Esophagus muscularis mucosa (tissue), 4 donors: ENCODE measurements around the gene RUNX1. TPM values are rescaled to one million over a fixed set of nuclear protein-coding genes. Genes with fewer than 3 reads are reported as not detected.

Source experiments
- DNase-seq: peaks from one replicate; pipeline ENCODE4 v3.0.0-alpha.2; 2017; ENCODE audit errors: extremely low spot score
- H3K27ac ChIP-seq, 4 donors: fragments of 200-600 bp; sonication (generic); replicated peaks in 1 of 4; 1 replicate in 3 of 4; 2 replicates in 1 of 4; pipeline ENCODE4 v1.5.1; 2016 to 2019; ENCODE audit warnings: mild to moderate bottlenecking in 1 of 4
- H3K27me3 ChIP-seq, 4 donors: fragments of 200-600 bp; sonication (generic); one replicate each; pipeline versions ENCODE4 v1.5.1 to v1.6.0; 2016 to 2019
- H3K36me3 ChIP-seq, 4 donors: fragments of 200-600 bp; sonication (generic); one replicate each; pipeline ENCODE4 v1.5.1; 2016 to 2019
- H3K4me1 ChIP-seq, 4 donors: fragments of 200-600 bp; sonication (generic); one replicate each; pipeline ENCODE4 v1.5.1; 2016 to 2019
- H3K4me3 ChIP-seq, 4 donors: fragments of 200-600 bp; sonication (generic); 1 replicate in 2 of 4; 2 replicates in 2 of 4; pipeline ENCODE4 v1.5.1; 2016 to 2019; ENCODE audit warnings: mild to moderate bottlenecking in 4 of 4, moderate library complexity in 1 of 4
- H3K9me3 ChIP-seq, 4 donors: fragments of 200-600 bp; sonication (generic); 1 replicate in 3 of 4; 2 replicates in 1 of 4; pipeline ENCODE4 v1.5.1; 2016 to 2019
- EP300 ChIP-seq: sonication (generic); formaldehyde crosslinking; IDR thresholded peaks from one replicate; pipeline ENCODE4 v1.6.1; 2017; ENCODE audit warnings: antibody characterized with exemption
- POLR2A ChIP-seq: fragments of 450-650 bp; IDR thresholded peaks from one replicate; pipeline ENCODE4 v1.6.1; 2017; ENCODE audit warnings: antibody characterized with exemption, moderate library complexity, mild to moderate bottlenecking, low read depth
- POLR2AphosphoS5 ChIP-seq, 2 donors: sonication (generic); formaldehyde crosslinking; IDR thresholded peaks; one replicate each; pipeline ENCODE4 v1.6.1; 2017; ENCODE audit warnings: antibody characterized with exemption in 2 of 2
- WGBS: methylation state at CpG from one replicate; pipeline ENCODE4 v1.1.5; 2018; 5-methylcytosine and 5-hydroxymethylcytosine counted together
- intact Hi-C: fragments of 100-400 bp; cut with DNase I; formaldehyde crosslinking; loops from one replicate; pipeline ENCODE4 v1.15.1; 2023
- total RNA-seq, 4 donors: library from RNA; depleted of rRNA; stranded (reverse); fragments of >200 nt; gene quantifications; one replicate each; pipeline versions ENCODE4 v1.1.0 to v1.2.1, GENCODE V29; 2016
- TF ChIP-seq, protein P1 (sequence below), 3 experiments: fragments of 200-600 bp in 2 of 3; fragments of 450-650 bp in 1 of 3; sonication (generic) in 2 of 3; IDR thresholded peaks; one replicate each; pipeline ENCODE4 v1.5.1; 2017 to 2019; ENCODE audit warnings: antibody characterized with exemption in 3 of 3, mild to moderate bottlenecking in 2 of 3, moderate library complexity in 1 of 3

The RUNX1 gene
- total RNA-seq, 4 donors from 2014 or later, result 3.7 to 10.9 (median 5.6) TPM

DNA sequence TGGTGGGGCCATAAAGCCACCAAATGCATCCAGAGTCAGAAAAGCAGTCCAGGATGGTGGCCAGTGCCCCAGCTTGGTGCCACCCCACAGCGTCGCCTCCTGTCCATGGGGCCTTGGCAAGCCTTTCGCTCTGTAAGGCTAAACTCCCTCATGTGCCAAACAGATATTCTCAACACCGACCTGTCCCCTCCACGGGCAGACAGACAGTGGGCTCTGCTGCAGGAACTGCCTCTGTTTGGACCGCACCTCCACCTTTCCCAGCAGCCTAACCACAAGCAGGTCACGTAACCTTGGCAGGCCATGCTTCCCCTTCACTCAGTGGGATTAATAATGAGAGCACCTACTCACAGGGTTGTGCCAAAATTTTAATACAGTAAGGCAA lies 11.7 kb downstream of the RUNX1 start:
- WGBS, result 94% methylated on average over 7 of the region's 7 CpGs
- Histone ChIP-seq H3K27me3 (peaks cover 0 to 9% (median 0%) of the 10 kb centered on the region in 4 donors), H3K36me3 (no peaks in the 10 kb centered on the region), H3K27ac (no peak overlapping the region), H3K4me3 (no peak overlapping the region), H3K9me3 (no peaks in the 10 kb centered on the region), H3K4me1 (no peaks in the 10 kb centered on the region)
- no peak for DNase-seq
- intact Hi-C loops, result no loop called here
- TF ChIP-seq EP300, result no peak
- TF ChIP-seq, protein P1, sequence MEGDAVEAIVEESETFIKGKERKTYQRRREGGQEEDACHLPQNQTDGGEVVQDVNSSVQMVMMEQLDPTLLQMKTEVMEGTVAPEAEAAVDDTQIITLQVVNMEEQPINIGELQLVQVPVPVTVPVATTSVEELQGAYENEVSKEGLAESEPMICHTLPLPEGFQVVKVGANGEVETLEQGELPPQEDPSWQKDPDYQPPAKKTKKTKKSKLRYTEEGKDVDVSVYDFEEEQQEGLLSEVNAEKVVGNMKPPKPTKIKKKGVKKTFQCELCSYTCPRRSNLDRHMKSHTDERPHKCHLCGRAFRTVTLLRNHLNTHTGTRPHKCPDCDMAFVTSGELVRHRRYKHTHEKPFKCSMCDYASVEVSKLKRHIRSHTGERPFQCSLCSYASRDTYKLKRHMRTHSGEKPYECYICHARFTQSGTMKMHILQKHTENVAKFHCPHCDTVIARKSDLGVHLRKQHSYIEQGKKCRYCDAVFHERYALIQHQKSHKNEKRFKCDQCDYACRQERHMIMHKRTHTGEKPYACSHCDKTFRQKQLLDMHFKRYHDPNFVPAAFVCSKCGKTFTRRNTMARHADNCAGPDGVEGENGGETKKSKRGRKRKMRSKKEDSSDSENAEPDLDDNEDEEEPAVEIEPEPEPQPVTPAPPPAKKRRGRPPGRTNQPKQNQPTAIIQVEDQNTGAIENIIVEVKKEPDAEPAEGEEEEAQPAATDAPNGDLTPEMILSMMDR (IDR thresholded peaks at IDR 0.05), result no peak
- TF ChIP-seq POLR2AphosphoS5 (IDR thresholded peaks at IDR 0.05), result no peak
- TF ChIP-seq POLR2A, result no peak

DNA sequence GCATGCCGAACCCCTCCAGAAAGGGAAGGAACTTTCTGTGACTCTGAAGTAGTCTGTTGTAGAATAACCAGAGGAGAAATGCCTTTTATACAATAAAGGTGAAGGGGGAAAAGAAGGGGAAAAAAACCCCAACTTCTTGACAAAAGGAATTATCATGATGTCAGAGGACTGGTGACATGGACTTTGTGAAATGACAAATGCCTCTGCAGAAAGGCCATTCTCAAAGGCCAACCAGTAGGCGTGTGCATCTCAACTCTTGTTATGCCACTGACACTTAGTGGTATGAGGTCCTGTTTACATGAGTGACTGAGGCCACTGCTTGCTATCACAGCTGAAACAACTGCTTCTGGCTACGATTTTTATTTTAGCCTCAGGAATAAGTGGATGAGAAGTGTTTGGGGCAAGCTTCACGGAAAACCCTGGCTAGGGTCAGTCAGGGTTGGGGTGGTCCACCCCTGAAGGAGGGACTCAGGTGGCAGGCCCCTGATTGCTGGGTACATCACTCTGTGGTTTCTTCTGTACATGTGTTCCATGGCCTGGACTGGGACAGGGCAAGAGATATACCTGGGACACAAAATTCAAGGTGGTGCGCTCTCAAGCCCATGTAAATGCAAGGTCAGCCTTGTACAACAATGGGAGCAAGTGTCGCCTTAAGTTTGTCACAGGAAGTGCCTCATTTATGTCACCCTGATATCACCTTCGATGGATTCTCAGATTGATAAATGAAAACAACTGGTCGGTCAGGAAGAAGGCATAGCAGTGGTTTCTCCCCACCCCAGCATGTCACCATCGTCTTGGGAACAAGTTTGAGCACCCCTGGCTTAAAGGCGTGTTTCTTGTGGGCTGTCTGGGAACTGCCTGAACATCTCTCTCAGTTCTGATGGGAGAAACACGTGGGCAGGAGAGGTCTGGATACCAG lies 12.4 kb downstream of the RUNX1 start:
- no peaks in the 10 kb centered on the region for H3K9me3 ChIP-seq
- WGBS, result 76% methylated on average over 11 of the region's 11 CpGs

DNA sequence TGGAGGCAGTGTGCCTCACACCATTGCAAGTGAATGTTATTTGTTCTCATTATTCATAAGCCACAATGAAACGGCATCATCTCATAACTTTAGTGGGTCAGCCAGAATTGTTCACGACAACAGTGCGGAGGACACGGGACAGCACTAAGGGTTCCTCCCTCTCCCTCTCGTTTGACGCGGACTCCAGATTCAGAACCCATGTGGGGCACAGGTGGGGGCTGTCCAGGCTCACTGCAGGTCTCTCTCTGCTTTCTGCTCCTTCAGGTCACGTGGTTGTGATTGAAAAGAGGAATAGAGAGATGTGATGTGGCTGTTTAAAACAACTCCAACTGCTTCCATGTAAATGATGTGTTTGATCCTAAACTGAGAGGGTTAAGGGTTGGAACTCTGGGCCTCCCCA lies 13.5 kb downstream of the RUNX1 start:
- Histone ChIP-seq H3K27ac (no peak overlapping the region), H3K36me3 (no peaks in the 10 kb centered on the region), H3K4me1 (no peaks in the 10 kb centered on the region), H3K4me3 (no peak overlapping the region), H3K27me3 (peaks cover 0 to 9% (median 0%) of the 10 kb centered on the region in 4 donors), H3K9me3 (no peaks in the 10 kb centered on the region)
- 84% methylated on average over 8 of the region's 8 CpGs for WGBS
- no peak for TF ChIP-seq POLR2AphosphoS5 (IDR thresholded peaks at IDR 0.05)
- TF ChIP-seq EP300, result no peak
- TF ChIP-seq, protein P1 (IDR thresholded peaks at IDR 0.05), result no peak
- intact Hi-C loops, result no loop called here
- peak; percentile 31 for DNase-seq

More for the DNA sequence above, 12.4 kb downstream of the RUNX1 start:
- intact Hi-C loops, result no loop called here
- DNase-seq, result peak; percentile 55
- no peaks in the 10 kb centered on the region for H3K36me3 ChIP-seq
- H3K27ac ChIP-seq, result no peak overlapping the region
- H3K4me1 ChIP-seq, result no peaks in the 10 kb centered on the region
- TF ChIP-seq POLR2AphosphoS5 (IDR thresholded peaks at IDR 0.05), result no peak
- TF ChIP-seq, protein P1 (IDR thresholded peaks at IDR 0.05), result no peak
- TF ChIP-seq POLR2A, result no peak
- TF ChIP-seq EP300, result no peak
- peaks cover 0 to 9% (median 0%) of the 10 kb centered on the region in 4 donors for H3K27me3 ChIP-seq
- H3K4me3 ChIP-seq, result no peak overlapping the region

DNA sequence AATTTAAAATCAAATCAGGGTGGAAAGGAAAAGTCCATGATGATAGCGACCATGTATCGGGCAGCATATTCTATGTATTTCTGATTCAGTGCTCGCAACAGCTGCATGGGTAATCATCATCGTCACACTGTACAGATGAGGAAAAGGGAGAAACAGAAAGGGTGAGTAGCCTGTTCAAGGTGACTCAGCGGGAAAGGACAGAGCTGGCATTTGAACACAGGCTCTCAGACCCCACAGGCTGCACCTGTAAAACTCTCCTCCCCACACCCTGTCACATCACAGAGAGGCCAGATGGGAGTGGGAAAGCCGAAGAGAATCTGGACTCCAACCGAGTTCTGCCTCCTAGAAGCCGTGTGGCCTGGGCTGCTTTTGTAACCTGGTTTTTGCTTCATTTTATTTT lies 14.0 kb downstream of the RUNX1 start:
- no peak overlapping the region for H3K4me3 ChIP-seq
- no peak for TF ChIP-seq POLR2A
- no peak for TF ChIP-seq POLR2AphosphoS5 (IDR thresholded peaks at IDR 0.05)
- no peaks in the 10 kb centered on the region for H3K9me3 ChIP-seq
- peak; percentile 37 for DNase-seq
- intact Hi-C loops, result no loop called here
- H3K36me3 ChIP-seq, result no peaks in the 10 kb centered on the region
- no peak overlapping the region for H3K27ac ChIP-seq
- H3K27me3 ChIP-seq, result peaks cover 0 to 9% (median 0%) of the 10 kb centered on the region in 4 donors
- no peaks in the 10 kb centered on the region for H3K4me1 ChIP-seq
- WGBS, result 90% methylated on average over 8 of the region's 8 CpGs

DNA sequence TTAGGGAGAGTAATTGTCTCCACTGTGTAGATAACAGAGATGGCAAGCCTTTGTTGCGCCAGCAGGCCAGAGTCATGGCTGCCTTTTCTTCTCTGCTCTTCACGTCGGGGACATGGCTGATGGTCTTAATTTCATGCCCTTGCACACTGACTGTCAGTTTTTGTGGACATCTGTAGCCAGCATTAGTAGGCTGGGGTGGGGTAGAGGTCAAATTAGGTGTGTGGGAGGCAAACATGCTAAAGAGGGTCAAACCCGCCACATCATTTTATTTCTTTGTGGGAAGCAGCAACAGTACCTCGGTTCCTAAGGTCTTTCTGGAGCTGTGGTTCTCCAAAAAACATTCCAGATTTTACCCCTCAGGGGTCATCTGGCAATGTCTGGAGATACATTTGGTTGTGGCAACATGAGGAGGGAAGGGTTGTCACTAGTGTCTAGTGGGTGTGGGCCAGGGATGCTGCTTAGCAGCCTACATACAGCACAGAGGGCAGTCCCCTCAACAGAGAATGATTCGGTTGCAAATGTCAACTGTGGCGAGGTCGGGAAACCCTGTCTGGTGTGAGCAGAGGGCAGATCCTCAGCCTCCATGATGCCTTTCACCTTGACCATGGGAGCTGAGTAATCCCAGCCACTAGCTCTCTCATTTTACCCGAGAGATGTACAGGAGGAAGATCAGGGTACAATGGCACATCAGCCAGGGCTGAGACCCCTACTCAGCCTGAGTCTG lies 14.7 kb downstream of the RUNX1 start:
- 96% methylated on average over 7 of the region's 9 CpGs for WGBS
- DNase-seq, result no peak
- no peaks in the 10 kb centered on the region for H3K9me3 ChIP-seq
- H3K4me1 ChIP-seq, result no peaks in the 10 kb centered on the region
- no peak overlapping the region for H3K27ac ChIP-seq
- H3K27me3 ChIP-seq, result peaks cover 0 to 9% (median 0%) of the 10 kb centered on the region in 4 donors
- TF ChIP-seq, protein P1 (IDR thresholded peaks at IDR 0.05), result no peak
- TF ChIP-seq EP300, result no peak
- intact Hi-C loops, result no loop called here
- H3K4me3 ChIP-seq, result no peak overlapping the region
- H3K36me3 ChIP-seq, result no peaks in the 10 kb centered on the region
